Activated CD4-positive, alpha-beta T cell treated with anti-CD3 and anti-CD28 coated beads for 1 hour (primary cell): ENCODE results near the gene CAPZA2.
"Not testable (repeated sequence)": the region's sequence is repeated elsewhere in the genome, so short reads cannot be mapped to it uniquely, and the experiment has no call there.

Experiments
- DNase-seq: peaks from one replicate; pipeline ENCODE4 v3.0.0-alpha.2; 2020

Gene CAPZA2

GRCh38 chr7:116955801-116956476 is 93.6 kb downstream of the CAPZA2 start:
- DNase-seq = no peak

GRCh38 chr7:116956477-116956804 is 94.1 kb downstream of the CAPZA2 start:
- DNase-seq = no peak

GRCh38 chr7:116957874-116958273 is 95.5 kb downstream of the CAPZA2 start:
- DNase-seq = no peak

GRCh38 chr7:116961966-116962673 is 99.7 kb downstream of the CAPZA2 start:
- not testable (repeated sequence) for DNase-seq

GRCh38 chr7:116963234-116963633 is 100.8 kb downstream of the CAPZA2 start:
- DNase-seq = no peak

GRCh38 chr7:116966601-116967000 is 104.2 kb downstream of the CAPZA2 start:
- DNase-seq = no peak

GRCh38 chr7:116967254-116967922 is 105.0 kb downstream of the CAPZA2 start:
- DNase-seq = no peak

GRCh38 chr7:116967983-116968382 is 105.6 kb downstream of the CAPZA2 start:
- DNase-seq = no peak

- no peak for DNase-seq
Observed at GRCh38 chr7:116968631-116969030, 106.2 kb downstream of the CAPZA2 start.

GRCh38 chr7:116969371-116969902 is 107.0 kb downstream of the CAPZA2 start:
- no peak for DNase-seq

- DNase-seq = no peak
Observed at GRCh38 chr7:116970238-116970910, 108.0 kb downstream of the CAPZA2 start.

- DNase-seq = not testable (repeated sequence)
Observed at GRCh38 chr7:116971153-116971552, 108.8 kb downstream of the CAPZA2 start.
